Mucosa of stomach (tissue), 1 donor: Measurements from ENCODE around the gene PLXNA2.

Source experiments
- H3K27me3 ChIP-seq: one replicate; pipeline ENCODE4 v1.7.0; 2013; ENCODE audit warnings: mild to moderate bottlenecking, low read length; ENCODE audit not compliant: control insufficient read depth, insufficient read depth
- H3K36me3 ChIP-seq: one replicate; pipeline ENCODE4 v1.7.0; 2013; ENCODE audit warnings: low read length; ENCODE audit not compliant: control insufficient read depth, insufficient read depth
- H3K4me1 ChIP-seq: one replicate; pipeline ENCODE4 v1.7.0; 2013; ENCODE audit warnings: mild to moderate bottlenecking, low read length; ENCODE audit not compliant: control insufficient read depth, insufficient read depth
- H3K4me3 ChIP-seq: one replicate; pipeline ENCODE4 v1.7.0; 2013; ENCODE audit warnings: low read length
- H3K9ac ChIP-seq: one replicate; pipeline ENCODE4 v1.7.0; 2013; ENCODE audit warnings: mild to moderate bottlenecking, low read length, moderate library complexity
- H3K9me3 ChIP-seq: one replicate; pipeline ENCODE4 v1.7.0; 2013; ENCODE audit warnings: mild to moderate bottlenecking, low read length, moderate library complexity; ENCODE audit not compliant: control insufficient read depth
- donor health status: Pancreatic carcinoma.

The PLXNA2 gene

GRCh38 chr1:208176649-208177048, 67.5 kb downstream of the PLXNA2 start:
- H3K4me3 ChIP-seq, result no peak overlapping the region
- H3K9me3 ChIP-seq, result no peaks in the 10 kb centered on the region
- H3K27me3 ChIP-seq, result no peaks in the 10 kb centered on the region
- peaks cover 80% of the 10 kb centered on the region for H3K4me1 ChIP-seq
- peaks cover 6% of the 10 kb centered on the region for H3K36me3 ChIP-seq
- H3K9ac ChIP-seq, result no peak overlapping the region

- Histone ChIP-seq H3K4me3 (no peak overlapping the region), H3K4me1 (peaks cover 69% of the 10 kb centered on the region), H3K36me3 (peaks cover 6% of the 10 kb centered on the region), H3K9me3 (no peaks in the 10 kb centered on the region), H3K27me3 (no peaks in the 10 kb centered on the region), H3K9ac (no peak overlapping the region)
These were observed 68.7 kb downstream of the PLXNA2 start for GRCh38 chr1:208175508-208175895.

- no peaks in the 10 kb centered on the region for H3K27me3 ChIP-seq
- no peak overlapping the region for H3K4me3 ChIP-seq
- H3K9ac ChIP-seq, result no peak overlapping the region
- H3K4me1 ChIP-seq, result peaks cover 69% of the 10 kb centered on the region
- H3K9me3 ChIP-seq, result no peaks in the 10 kb centered on the region
- H3K36me3 ChIP-seq, result peaks cover 6% of the 10 kb centered on the region
These were observed 69.3 kb downstream of the PLXNA2 start for GRCh38 chr1:208174731-208175507.

GRCh38 chr1:208174200-208174599, 70.0 kb downstream of the PLXNA2 start:
- peaks cover 63% of the 10 kb centered on the region for H3K4me1 ChIP-seq
- H3K9ac ChIP-seq, result no peak overlapping the region
- no peaks in the 10 kb centered on the region for H3K9me3 ChIP-seq
- H3K36me3 ChIP-seq, result peaks cover 6% of the 10 kb centered on the region
- H3K4me3 ChIP-seq, result no peak overlapping the region
- H3K27me3 ChIP-seq, result no peaks in the 10 kb centered on the region

GRCh38 chr1:208173749-208174148, 70.4 kb downstream of the PLXNA2 start:
- Histone ChIP-seq H3K4me1 (peaks cover 59% of the 10 kb centered on the region), H3K36me3 (peaks cover 6% of the 10 kb centered on the region), H3K4me3 (no peak overlapping the region), H3K27me3 (no peaks in the 10 kb centered on the region), H3K9ac (no peak overlapping the region), H3K9me3 (no peaks in the 10 kb centered on the region)

- Histone ChIP-seq H3K4me1 (peaks cover 47% of the 10 kb centered on the region), H3K9ac (no peak overlapping the region), H3K9me3 (no peaks in the 10 kb centered on the region), H3K36me3 (peaks cover 6% of the 10 kb centered on the region), H3K4me3 (no peak overlapping the region), H3K27me3 (no peaks in the 10 kb centered on the region)
These were observed 71.6 kb downstream of the PLXNA2 start for GRCh38 chr1:208172423-208173145.

- H3K4me1 ChIP-seq, result peaks cover 49% of the 10 kb centered on the region
- H3K27me3 ChIP-seq, result no peaks in the 10 kb centered on the region
- H3K9me3 ChIP-seq, result no peaks in the 10 kb centered on the region
- H3K4me3 ChIP-seq, result no peak overlapping the region
- no peak overlapping the region for H3K9ac ChIP-seq
- peaks cover 6% of the 10 kb centered on the region for H3K36me3 ChIP-seq
These were observed 72.4 kb downstream of the PLXNA2 start for GRCh38 chr1:208171616-208172422.

GRCh38 chr1:208170252-208170651, 73.9 kb downstream of the PLXNA2 start:
- no peak overlapping the region for H3K9ac ChIP-seq
- H3K4me3 ChIP-seq, result no peak overlapping the region
- H3K27me3 ChIP-seq, result no peaks in the 10 kb centered on the region
- H3K4me1 ChIP-seq, result peaks cover 50% of the 10 kb centered on the region
- H3K9me3 ChIP-seq, result no peaks in the 10 kb centered on the region
- peaks cover 6% of the 10 kb centered on the region for H3K36me3 ChIP-seq

- peaks cover 41% of the 10 kb centered on the region for H3K4me1 ChIP-seq
- H3K36me3 ChIP-seq, result peaks cover 6% of the 10 kb centered on the region
These were observed 74.9 kb downstream of the PLXNA2 start for GRCh38 chr1:208169081-208169879.

GRCh38 chr1:208167261-208167869, 76.8 kb downstream of the PLXNA2 start:
- peaks cover 47% of the 10 kb centered on the region for H3K4me1 ChIP-seq

More at GRCh38 chr1:208169081-208169879, 74.9 kb downstream of the PLXNA2 start:
- Histone ChIP-seq H3K27me3 (no peaks in the 10 kb centered on the region), H3K4me3 (no peak overlapping the region), H3K9me3 (no peaks in the 10 kb centered on the region), H3K9ac (no peak overlapping the region)

More at GRCh38 chr1:208167261-208167869, 76.8 kb downstream of the PLXNA2 start:
- H3K9ac ChIP-seq, result no peak overlapping the region
- H3K9me3 ChIP-seq, result no peaks in the 10 kb centered on the region
- no peaks in the 10 kb centered on the region for H3K27me3 ChIP-seq
- H3K36me3 ChIP-seq, result peaks cover 2% of the 10 kb centered on the region
- H3K4me3 ChIP-seq, result no peak overlapping the region
